HK-2 (cell line): Measurements from ENCODE around the gene FGFRL1.
"Not testable (repeated sequence)": the region's sequence is repeated elsewhere in the genome, so short reads cannot be mapped to it uniquely, and the experiment has no call there.

Experiments
- DNase-seq: peaks from one replicate; pipeline ENCODE4 v3.0.0-alpha.2; 2018; ENCODE audit not compliant: unreplicated experiment

The FGFRL1 gene

GRCh38 chr4:973431-974397 is 37.7 kb upstream of the FGFRL1 start, which contains the start of gene DGKQ:
DGKQ (minus strand) TSS chr4:973569; CDS start chr4:973482, 87 bp downstream.
- peak; percentile 91 for DNase-seq

GRCh38 chr4:974668-975067 is 36.8 kb upstream of the FGFRL1 start:
- DNase-seq, result no peak

DNA sequence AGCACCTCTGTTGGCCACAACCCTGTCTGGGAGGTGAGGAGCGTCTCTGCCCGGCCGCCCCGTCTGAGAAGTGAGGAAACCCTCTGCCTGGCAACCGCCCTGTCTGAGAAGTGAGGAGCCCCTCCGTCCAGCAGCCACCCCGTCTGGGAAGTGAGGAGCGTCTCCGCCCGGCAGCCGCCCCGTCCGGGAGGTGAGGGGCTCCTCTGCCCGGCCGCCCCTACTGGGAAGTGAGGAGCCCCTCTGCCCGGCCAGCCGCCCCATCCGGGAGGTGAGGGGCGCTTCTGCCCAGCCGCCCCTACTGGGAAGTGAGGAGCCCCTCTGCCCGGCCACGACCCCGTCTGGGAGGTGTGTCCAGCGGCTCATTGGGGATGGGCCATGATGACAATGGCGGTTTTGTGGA is 35.4 kb upstream of the FGFRL1 start:
- not testable (repeated sequence) for DNase-seq

DNA sequence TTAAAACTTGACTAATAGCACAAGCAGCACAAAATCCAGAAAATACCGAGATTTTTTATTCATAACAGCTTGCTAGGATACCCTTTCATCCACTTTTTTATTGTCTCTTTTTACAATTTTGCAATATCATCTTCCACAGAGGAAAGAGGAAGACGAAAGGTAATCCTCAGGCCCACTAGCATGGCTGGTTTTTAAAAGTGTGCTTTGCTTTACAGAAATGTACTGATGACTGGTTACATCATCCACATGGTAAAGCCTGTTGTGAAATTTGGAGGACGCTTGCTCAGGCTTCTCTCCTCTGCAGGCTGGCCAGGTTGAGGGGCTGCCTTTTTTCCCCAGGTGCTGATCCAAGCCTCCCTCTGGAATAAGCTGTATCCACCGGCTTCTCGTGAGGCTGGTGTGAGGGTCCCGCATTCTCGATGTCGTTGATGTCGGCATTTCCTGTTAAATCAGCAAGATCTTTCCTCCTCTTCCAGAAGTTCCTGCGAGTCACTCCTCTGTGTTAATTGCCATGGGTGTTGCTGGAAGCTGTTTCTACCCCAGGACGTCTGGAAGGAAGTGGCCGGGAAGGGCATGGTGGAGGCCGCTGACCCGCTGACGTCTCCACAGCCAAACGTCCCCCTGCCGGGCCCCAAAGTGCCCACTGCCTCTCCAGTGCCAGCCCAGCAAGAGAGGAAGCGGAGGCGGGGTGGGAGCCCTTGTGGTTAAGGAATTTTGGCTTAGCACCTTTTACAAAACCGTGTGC is 32.3 kb upstream of the FGFRL1 start:
- DNase-seq, result no peak

DNA sequence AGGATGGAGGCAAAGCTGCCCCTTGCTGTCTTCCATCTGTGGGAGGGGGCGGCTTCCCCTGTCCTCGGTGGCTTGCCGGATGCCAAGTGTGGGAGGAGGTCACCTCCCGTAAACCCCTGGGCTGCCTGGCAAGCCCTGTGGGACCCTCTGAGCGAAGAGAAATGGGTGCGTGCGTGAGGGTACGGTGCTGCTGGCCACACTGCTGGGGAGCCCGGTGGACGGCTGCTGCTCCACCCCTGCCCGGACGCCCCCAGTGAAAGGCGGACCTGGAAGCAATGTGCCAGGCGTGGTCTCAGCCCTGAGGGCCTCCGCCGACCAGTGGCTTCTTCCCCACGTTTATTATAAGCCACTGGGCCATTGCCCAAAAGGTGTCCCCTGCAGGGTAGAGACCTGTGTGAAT is 29.1 kb upstream of the FGFRL1 start:
- DNase-seq, result no peak

- DNase-seq, result no peak
Measured at GRCh38 chr4:982814-983213, 28.6 kb upstream of the FGFRL1 start.

DNA sequence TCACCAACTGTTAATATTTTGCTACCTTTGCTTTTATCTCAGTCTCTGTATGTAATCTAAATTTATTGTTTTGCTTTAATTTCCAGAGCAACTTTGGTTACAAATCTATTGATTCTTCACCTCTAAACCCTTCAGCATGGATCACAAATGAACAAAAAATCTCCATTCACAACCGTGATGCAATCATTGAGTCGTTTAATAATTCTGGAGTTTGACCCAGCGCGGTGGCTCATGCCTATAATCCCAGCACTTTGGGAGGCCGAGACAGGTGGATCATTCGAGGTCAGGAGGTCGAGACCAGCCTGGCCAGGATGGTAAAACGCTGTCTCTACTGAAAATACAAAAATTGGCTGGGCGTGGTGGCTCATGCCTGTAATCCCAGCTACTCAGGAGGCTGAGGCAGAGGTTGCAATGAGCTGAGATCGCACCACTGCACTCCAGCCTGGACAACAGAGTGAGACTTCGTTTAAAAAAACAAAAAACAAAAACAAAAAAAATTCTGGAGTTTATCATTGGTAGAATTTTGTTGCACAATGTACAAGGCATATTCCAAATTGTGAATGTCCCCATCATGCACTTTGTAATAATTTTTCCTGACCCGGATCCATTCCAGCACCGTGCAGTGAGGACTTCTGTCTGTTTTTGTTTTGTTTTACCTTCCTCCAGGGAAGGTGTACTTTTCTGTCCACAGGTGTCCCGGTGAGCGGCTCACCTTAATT is 26.9 kb upstream of the FGFRL1 start:
- no peak for DNase-seq

- no peak for DNase-seq
Measured at GRCh38 chr4:985123-985830, 26.1 kb upstream of the FGFRL1 start.

- DNase-seq, result no peak
Measured at GRCh38 chr4:986428-986878, 25.0 kb upstream of the FGFRL1 start.

DNA sequence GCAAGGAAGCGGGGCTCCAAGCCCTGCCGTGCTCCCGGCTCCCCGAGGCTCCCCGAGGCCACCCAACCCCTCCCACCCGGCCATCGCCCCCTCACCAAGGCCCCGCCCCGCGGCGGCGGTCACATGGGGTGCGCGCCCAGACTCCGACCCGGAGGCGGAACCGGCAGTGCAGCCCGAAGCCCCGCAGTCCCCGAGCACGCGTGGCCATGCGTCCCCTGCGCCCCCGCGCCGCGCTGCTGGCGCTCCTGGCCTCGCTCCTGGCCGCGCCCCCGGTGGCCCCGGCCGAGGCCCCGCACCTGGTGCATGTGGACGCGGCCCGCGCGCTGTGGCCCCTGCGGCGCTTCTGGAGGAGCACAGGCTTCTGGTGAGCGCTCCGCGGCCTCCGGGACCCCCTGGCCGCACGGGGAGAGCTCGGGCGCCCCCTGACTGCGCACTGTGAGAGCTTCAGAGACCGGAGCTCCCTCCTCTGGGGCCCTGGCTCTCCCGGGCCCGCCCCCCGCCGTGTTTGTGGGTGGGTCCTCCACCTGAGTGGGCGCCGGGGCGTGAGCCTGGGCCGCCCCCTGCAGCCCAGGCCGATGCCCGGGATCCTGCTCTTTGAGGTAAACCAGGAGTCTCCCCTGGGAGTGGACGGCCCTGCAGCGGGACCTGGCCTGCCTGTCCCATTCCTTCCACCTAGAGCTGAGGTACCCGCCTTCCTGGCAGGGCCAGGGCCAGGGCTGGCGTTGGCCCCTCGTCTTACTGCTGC is 24.4 kb upstream of the FGFRL1 start, which contains the start of gene IDUA:
Gene IDUA (plus strand): TSS at position 166 of the 745 bp plus-strand sequence. CDS start 41 bp downstream, at position 207.
- DNase-seq, result peak; percentile 94

GRCh38 chr4:987624-988513 is 23.6 kb upstream of the FGFRL1 start:
- DNase-seq, result peak; percentile 90

- no peak for DNase-seq
Measured at GRCh38 chr4:988726-989721, 22.4 kb upstream of the FGFRL1 start.

DNA sequence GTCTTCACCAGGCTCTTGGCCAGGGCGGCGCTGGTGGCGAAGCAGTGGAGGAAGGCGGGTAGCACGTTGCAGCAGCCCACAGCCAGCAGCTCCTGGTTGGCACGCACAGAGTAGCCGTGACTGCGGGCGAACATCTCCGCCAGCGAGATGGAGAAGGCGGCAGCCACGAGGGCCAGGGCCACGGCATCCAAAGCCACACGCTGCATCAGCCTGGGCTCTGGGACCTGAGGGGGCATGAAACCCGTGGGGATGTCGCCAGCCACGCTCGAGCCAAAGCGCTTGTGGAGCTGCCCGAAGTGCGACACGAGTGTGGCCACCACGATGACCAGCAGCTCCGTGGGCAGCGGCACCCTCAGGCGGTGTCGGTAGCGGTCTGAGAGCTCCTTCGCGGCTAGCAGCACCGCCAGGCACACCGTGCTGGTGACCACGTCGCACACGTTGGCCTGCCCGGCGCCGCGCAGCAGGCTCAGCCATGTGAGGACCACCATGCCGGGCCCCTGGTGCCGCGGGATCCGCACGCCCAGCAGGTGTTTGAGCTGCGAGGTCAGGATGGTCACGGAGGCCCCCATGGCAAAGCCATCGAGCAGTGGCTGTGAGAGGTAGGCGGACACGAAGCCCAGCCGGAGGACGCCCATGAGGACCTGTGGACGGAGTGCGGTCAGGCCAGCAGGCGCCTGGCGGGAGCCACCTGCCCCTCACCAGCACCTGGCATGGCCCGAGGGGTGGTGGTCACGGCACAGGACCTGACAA is 21.5 kb upstream of the FGFRL1 start:
- no peak for DNase-seq

GRCh38 chr4:990746-991367 is 20.6 kb upstream of the FGFRL1 start:
- DNase-seq, result no peak

DNA sequence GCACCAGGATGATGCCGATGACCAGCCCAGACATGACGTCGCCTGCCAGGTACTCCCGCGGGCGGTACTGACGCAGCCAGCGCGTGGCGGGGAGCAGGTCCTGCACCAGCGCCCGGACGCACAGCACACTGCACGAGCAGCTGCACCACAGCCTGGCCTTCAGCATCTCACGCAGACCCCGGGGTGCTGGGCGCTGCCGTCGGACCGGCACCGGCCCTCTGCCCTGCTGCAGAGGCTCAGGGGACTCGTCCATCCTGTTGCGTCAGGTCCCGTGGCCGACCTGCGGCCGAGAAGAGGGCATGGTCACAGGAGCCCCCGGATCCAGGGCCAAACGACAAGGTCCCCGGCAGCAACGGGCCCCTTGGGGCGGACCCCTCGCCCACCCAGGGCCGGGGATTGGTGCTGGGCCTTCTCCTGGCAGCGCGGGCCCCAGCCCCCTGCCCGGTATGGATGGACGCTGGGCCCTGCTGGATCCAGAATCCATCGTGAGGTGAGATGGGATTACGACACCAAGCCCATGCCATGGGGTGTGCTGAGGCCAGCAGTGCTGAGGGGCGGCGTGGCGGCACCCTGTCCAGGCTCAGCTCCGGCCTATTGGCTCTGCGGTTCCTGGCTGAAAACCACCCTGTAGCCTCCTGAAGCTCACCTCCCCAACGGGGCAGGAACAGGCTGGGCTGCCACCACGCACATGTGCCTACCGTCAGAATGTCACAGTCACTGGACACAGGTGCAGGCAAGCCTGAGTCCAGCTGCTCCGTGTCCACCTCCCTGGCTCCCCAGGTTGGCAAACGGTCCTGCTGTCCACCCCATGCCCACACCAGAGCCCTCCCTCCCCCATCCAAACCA is 19.8 kb upstream of the FGFRL1 start:
- DNase-seq, result no peak
